Measurements from ENCODE around the gene PPARG.

Gene PPARG

GRCh38 chr3:12472796-12473195 is 183.9 kb downstream of the PPARG start:
- no peaks in the 10 kb centered on the region for H3K27me3 ChIP-seq (ENCODE audit: insufficient read depth, poor library complexity, severe bottlenecking)
- no peak for DNase-seq (ENCODE audit: low read depth in 1 of 2, low spot score in 1 of 2)
- TF ChIP-seq SPI1 (IDR thresholded peaks at IDR 0.05; ENCODE audit: borderline replicate concordance, low read depth), result no peak
- TF ChIP-seq POLR2AphosphoS5 (IDR thresholded peaks at IDR 0.05; ENCODE audit: low read depth), result no peak
- TF ChIP-seq GABPA (IDR thresholded peaks at IDR 0.05; ENCODE audit: low read depth), result no peak
- TF ChIP-seq, protein P1, sequence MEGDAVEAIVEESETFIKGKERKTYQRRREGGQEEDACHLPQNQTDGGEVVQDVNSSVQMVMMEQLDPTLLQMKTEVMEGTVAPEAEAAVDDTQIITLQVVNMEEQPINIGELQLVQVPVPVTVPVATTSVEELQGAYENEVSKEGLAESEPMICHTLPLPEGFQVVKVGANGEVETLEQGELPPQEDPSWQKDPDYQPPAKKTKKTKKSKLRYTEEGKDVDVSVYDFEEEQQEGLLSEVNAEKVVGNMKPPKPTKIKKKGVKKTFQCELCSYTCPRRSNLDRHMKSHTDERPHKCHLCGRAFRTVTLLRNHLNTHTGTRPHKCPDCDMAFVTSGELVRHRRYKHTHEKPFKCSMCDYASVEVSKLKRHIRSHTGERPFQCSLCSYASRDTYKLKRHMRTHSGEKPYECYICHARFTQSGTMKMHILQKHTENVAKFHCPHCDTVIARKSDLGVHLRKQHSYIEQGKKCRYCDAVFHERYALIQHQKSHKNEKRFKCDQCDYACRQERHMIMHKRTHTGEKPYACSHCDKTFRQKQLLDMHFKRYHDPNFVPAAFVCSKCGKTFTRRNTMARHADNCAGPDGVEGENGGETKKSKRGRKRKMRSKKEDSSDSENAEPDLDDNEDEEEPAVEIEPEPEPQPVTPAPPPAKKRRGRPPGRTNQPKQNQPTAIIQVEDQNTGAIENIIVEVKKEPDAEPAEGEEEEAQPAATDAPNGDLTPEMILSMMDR (IDR thresholded peaks at IDR 0.05; ENCODE audit: insufficient read depth, low read length), result no peak
- H3K27ac ChIP-seq (replicated peaks), result no peak overlapping the region
- H3K4me3 ChIP-seq (replicated peaks; ENCODE audit: insufficient read depth, low read length), result no peak overlapping the region

DNA sequence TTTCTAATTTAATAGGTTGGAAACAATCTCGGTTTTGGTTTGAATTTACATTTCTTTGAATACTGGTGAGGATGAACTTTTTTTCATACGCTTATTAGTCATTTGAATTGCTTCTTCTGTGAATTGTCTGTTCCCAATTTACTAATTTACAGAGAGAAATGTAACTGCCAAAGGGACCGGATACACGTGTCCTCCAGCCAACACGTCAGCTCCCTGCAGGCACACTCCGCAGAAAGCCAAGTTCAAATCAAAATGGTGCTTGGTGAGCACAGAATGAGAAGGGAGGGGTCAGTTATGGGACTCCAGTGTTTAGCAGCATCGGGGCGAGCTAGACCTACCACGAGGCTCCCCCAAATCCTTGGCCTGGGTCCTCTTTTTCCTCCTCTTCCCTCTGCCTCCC is 184.6 kb downstream of the PPARG start:
- no peak overlapping the region for H3K27ac ChIP-seq (replicated peaks)
- DNase-seq (ENCODE audit: low read depth in 1 of 2, low spot score in 1 of 2), result no peak
- H3K27me3 ChIP-seq (ENCODE audit: insufficient read depth, poor library complexity, severe bottlenecking), result no peaks in the 10 kb centered on the region
- no peak overlapping the region for H3K4me3 ChIP-seq (replicated peaks; ENCODE audit: insufficient read depth, low read length)
- TF ChIP-seq GABPA (IDR thresholded peaks at IDR 0.05; ENCODE audit: low read depth), result no peak
- TF ChIP-seq SPI1 (IDR thresholded peaks at IDR 0.05; ENCODE audit: borderline replicate concordance, low read depth), result no peak
- TF ChIP-seq REST (IDR thresholded peaks at IDR 0.05; ENCODE audit: insufficient replicate concordance, low read depth), result no peak
- no peak for TF ChIP-seq POLR2AphosphoS5 (IDR thresholded peaks at IDR 0.05; ENCODE audit: low read depth)
- TF ChIP-seq, protein P1 (IDR thresholded peaks at IDR 0.05; ENCODE audit: insufficient read depth, low read length), result no peak

- no peaks in the 10 kb centered on the region for H3K27me3 ChIP-seq (ENCODE audit: insufficient read depth, poor library complexity, severe bottlenecking)
- H3K27ac ChIP-seq (replicated peaks), result no peak overlapping the region
- TF ChIP-seq REST (IDR thresholded peaks at IDR 0.05; ENCODE audit: insufficient replicate concordance, low read depth) (no peak), POLR2AphosphoS5 (IDR thresholded peaks at IDR 0.05; ENCODE audit: low read depth) (no peak), SPI1 (IDR thresholded peaks at IDR 0.05; ENCODE audit: borderline replicate concordance, low read depth) (no peak), GABPA (IDR thresholded peaks at IDR 0.05; ENCODE audit: low read depth) (no peak)
- TF ChIP-seq, protein P1 (IDR thresholded peaks at IDR 0.05; ENCODE audit: insufficient read depth, low read length), result no peak
- no peak for DNase-seq (ENCODE audit: low read depth in 1 of 2, low spot score in 1 of 2)
- H3K4me3 ChIP-seq (replicated peaks; ENCODE audit: insufficient read depth, low read length), result no peak overlapping the region
These were observed 187.5 kb downstream of the PPARG start for GRCh38 chr3:12476238-12476897.

- no peak for DNase-seq (ENCODE audit: low read depth in 1 of 2, low spot score in 1 of 2)
- no peaks in the 10 kb centered on the region for H3K27me3 ChIP-seq (ENCODE audit: insufficient read depth, poor library complexity, severe bottlenecking)
- TF ChIP-seq POLR2AphosphoS5 (IDR thresholded peaks at IDR 0.05; ENCODE audit: low read depth), result no peak
- TF ChIP-seq, protein P1 (IDR thresholded peaks at IDR 0.05; ENCODE audit: insufficient read depth, low read length), result no peak
- no peak for TF ChIP-seq GABPA (IDR thresholded peaks at IDR 0.05; ENCODE audit: low read depth)
- no peak for TF ChIP-seq REST (IDR thresholded peaks at IDR 0.05; ENCODE audit: insufficient replicate concordance, low read depth)
- no peak for TF ChIP-seq SPI1 (IDR thresholded peaks at IDR 0.05; ENCODE audit: borderline replicate concordance, low read depth)
- no peak overlapping the region for H3K4me3 ChIP-seq (replicated peaks; ENCODE audit: insufficient read depth, low read length)
- no peak overlapping the region for H3K27ac ChIP-seq (replicated peaks)
These were observed 188.4 kb downstream of the PPARG start for GRCh38 chr3:12477256-12477655.
